Cerebellar cortex (tissue), 1 donor: ENCODE results near the gene GAS7.
A peak's percentile ranks its signal among the peaks of the same experiment; 100 is the strongest.
"Not testable (repeated sequence)": the region's sequence is repeated elsewhere in the genome, so short reads cannot be mapped to it uniquely, and the experiment has no call there.

Experiments used
- DNase-seq: peaks from one replicate; pipeline ENCODE4 v3.0.0-alpha.2; 2015; ENCODE audit warnings: low spot score

Gene GAS7

GRCh38 chr17:9940841-9941240 is 257.6 kb downstream of the GAS7 start:
- DNase-seq = no peak

DNA sequence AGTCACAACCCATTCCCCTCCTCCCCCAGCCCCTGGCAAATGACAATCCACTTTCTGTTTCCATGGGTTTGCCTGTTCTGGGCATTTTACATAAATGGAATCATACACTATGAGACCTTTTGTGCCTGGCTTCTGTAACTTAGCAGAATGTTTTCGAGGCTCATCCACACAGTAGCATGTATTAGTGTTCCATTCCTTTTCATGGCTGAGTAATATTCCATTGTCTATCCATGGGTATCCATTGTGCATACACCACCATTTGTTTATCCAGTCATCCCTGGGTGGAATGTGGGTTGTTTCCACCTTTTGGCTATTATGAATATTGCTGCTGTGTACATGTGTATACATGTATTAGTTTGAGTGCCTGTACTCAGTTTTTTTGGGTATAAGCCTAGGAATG is 259.6 kb downstream of the GAS7 start:
- no peak for DNase-seq

GRCh38 chr17:9937901-9938300 is 260.5 kb downstream of the GAS7 start:
- DNase-seq = no peak

- DNase-seq = peak; percentile 93
These were observed 261.1 kb downstream of the GAS7 start for GRCh38 chr17:9937241-9937761.

- no peak for DNase-seq
These were observed 262.3 kb downstream of the GAS7 start for GRCh38 chr17:9936095-9936494.

- peak; percentile 60 for DNase-seq
These were observed 263.0 kb downstream of the GAS7 start for GRCh38 chr17:9935408-9935807.

GRCh38 chr17:9934331-9934730 is 264.1 kb downstream of the GAS7 start:
- DNase-seq = no peak

- DNase-seq = no peak
These were observed 265.9 kb downstream of the GAS7 start for GRCh38 chr17:9932491-9932890.

DNA sequence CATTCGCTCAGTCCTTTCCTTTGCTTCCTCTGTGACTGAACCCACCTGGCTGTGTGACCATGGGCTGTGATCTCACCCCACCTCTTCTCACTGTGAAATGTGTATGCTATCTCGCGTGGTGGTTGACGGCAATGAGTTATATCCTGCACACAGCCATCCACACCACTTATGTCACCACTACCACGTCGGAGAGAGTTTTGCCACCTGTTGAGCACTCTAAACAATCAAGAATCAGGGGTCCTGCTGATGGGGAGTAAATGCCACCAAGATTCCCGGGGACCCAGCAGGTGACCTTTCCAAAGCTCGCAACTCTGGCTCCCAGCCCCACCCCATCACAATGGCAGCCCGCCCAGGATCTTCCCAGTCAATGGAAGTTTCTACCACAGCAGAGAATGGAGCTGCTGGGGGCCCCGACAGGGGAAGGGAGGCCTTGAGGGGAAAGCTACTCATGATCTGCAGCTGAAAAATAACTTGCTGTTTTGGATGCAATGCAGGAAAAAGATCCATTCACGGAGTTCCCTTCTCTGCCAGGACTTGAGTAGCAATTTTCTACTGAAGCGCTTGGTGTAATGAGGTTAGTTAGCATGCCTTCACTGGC is 267.2 kb downstream of the GAS7 start:
- DNase-seq = no peak

GRCh38 chr17:9929871-9930270 is 268.5 kb downstream of the GAS7 start:
- no peak for DNase-seq

- peak; percentile 85 for DNase-seq
These were observed 269.6 kb downstream of the GAS7 start for GRCh38 chr17:9928601-9929333.

- DNase-seq = no peak
These were observed 272.1 kb downstream of the GAS7 start for GRCh38 chr17:9926150-9926804.

DNA sequence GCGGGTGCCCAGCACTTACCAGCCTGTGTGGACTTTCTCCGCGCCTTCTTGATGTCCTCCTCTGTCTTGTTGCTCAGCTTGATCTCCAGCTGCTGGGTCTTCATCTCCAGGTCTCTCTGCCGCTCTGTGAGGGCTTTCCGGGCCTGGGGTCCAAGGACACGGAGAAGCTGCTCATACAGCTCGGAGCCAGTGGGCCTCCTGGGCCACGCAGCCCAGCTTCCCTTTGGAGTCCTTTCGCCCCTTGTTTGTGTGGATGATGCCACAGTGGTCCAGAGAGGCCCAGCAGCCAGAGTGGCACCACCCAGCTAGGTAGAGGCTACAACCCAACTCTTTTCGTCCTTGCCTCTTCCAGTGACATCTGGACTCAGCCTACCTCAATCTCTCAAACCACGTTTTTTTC is 272.9 kb downstream of the GAS7 start:
- no peak for DNase-seq

DNA sequence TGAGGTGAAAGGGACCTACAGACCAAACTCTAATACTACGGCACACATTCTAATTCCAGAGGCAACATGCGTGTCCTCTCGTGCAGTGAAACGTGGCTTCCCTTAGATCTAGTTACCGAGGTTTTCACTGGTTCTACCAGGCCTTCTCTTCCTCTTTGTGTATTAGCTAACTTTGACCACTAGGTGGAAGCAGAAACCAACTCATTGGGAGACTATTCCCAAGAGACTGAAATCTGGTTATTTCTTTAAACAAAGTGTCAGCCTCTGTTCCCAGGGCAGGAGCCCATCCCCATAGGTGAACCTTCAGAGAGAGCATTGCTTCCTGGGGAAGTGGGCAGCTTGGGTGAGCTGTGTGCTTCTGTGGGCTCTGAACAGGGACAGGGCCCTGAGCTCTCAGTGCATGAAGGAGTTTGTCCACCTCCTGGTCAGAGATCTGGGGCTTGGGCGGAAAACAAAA is 273.6 kb downstream of the GAS7 start:
- peak; percentile 91 for DNase-seq

DNA sequence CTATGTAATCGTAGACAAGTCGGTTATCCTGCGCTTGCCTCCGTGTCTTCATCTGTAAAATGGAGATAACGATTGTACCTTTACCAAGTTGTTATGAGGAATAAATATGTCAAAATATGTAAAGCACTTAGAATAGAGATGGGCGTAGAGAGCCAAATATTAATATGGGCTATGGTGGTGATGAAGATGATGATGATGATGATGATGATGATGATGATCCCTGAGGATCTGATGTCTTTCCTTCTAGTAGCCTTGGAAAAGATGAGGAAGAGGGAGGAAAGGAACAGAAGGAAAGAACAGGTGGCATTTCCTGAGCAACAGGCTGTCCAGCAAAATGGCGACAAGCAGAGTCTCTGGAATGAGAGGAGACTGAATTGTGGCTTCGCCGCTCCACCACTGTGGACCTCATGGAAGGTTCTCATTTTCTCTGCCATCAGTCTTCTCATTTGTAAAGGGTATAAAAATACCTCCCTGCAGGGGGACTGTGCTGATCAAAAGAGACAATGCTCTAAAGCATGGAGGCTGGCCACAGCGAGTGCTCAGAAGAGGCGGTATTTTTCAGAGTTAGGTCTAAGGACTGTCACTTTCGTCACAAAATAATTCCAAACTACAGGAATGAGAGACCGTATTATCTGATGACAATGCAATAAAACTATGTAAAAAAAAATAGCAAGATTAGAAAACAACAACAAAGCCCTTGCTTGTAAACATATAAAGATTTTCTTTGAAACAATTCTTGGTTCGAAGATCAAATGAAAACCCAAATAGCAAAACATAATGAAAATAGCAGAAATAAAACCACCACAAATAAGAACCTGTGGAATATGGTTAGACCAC is 276.2 kb downstream of the GAS7 start:
- peak; percentile 70 for DNase-seq

DNA sequence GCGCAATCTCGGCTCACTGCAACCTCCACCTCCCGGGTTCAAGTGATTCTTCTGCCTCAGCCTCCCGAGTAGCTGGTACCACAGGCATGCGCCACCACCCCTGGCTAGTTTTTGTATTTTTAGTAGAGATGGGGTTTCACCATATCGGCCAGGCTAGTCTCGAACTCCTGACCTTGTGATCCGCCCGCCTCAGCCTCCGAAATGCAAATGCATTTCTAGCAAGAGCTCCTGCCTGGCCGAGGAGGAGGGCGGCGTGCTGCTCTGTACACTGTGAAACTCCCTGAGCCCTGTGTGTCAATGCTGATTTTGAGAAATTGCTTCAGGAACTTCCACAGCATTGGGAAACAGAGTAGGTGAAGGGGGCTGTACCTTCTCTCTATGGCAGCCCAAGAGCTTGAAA is 277.2 kb downstream of the GAS7 start:
- DNase-seq = not testable (repeated sequence)

DNA sequence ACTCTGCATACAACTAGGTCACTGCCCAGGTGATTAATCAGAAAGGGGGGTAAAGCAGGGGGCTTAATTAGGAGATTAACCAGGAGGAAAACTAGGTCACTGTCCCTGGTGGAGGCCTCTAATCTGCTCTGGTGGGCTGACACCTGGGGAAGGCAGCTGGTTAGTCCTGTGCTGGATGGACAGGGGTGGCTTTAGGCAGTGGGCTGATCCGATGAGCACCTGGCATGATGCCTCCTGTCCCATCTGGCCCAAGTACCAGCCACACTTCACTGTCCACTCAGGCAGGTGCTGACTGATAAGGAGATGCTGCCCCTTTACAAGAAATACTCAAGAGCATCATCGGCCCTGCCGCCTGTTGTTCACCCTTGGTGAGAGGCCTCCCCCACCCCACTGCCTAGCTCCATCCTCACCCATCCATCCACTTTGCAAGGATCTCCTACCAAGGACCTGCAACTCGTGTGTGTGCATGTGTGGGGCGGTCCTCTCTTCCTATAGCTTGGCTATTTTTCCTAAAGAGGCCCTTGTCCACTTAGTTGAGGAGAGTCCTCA is 279.5 kb downstream of the GAS7 start:
- DNase-seq = no peak

- DNase-seq = no peak
These were observed 280.1 kb downstream of the GAS7 start for GRCh38 chr17:9918352-9918751.

DNA sequence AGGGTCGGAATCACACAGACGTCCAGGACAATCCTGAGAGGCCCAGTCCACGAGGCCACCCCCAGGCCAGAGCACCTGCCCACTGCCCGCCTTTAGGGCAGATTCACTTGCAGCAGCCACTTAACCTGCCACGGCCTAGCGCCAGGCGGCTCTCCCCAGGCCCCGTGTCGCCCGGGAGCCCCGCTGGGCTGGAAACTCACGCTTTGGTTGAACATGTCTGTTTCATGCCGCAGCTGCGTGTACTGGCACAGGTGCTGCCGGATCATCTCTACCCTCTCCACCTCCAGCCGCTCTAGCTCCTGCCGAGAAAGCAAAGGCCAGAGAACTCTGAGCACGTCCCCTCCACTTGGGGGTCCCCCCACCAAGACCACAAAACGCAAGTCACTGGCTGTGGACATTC is 280.6 kb downstream of the GAS7 start:
- no peak for DNase-seq

DNA sequence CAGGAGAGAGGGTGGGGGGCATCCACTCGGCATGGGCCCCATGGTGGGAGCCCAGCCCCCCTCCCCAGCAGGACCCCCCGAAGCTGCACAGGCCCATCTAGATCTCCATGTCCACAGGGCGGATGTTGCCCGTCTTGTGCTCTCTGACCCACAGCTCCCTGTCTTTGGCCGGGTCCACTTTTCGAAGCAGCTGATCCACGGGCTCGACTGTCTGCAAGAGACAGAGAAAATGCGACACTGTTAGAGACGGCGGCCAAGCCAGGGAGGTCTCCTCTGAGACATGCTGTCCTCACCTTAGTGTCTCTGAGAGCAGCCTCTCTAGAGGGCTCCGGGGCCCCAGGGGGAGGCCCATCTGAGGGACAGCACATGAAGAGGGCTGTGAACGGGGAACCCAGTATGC is 281.3 kb downstream of the GAS7 start:
- no peak for DNase-seq

- DNase-seq = no peak
These were observed 282.3 kb downstream of the GAS7 start for GRCh38 chr17:9916108-9916507.

DNA sequence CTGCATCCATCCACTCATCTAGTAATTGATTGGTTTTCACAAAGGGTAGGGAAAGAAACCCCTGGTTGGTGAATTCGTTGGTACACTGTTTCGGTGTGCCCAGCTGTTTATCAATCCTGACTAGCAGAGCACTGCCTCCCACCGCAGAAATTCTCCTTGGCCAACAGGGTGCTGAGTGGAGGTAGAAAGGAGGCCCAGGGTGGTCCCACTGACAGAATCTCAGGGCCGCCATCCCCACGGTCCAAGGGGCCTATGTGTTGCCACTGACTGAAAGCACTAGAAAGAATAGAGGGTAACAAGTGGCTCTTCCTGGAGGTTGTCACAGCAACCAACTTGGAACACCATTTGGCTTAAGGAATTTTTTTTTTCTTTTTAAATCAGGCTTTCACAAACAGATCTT is 284.9 kb downstream of the GAS7 start:
- no peak for DNase-seq
